Peyer's patch (tissue), 4 donors: Measurements from ENCODE around the gene C11orf68.

ENCODE experiments used
- CTCF ChIP-seq, 6 experiments: fragments of 450-650 bp in 4 of 6; fragments of 200-600 bp in 2 of 6; sonication (generic) in 1 of 6; IDR thresholded peaks; one replicate each; pipeline ENCODE4 v1.5.1; 2017 to 2019; ENCODE audit warnings: antibody characterized with exemption in 6 of 6, mild to moderate bottlenecking in 3 of 6, moderate library complexity in 1 of 6
- POLR2A ChIP-seq, 2 donors: fragments of 450-650 bp; IDR thresholded peaks; one replicate each; pipeline ENCODE4 v1.5.1; 2017; ENCODE audit warnings: antibody characterized with exemption in 2 of 2, mild to moderate bottlenecking in 2 of 2, moderate library complexity in 2 of 2

GRCh38 chr11:65885808-65886536, 32.9 kb downstream of the C11orf68 start:
- TF ChIP-seq CTCF (IDR thresholded peaks at IDR 0.05) (no peak), POLR2A (IDR thresholded peaks at IDR 0.05) (no peak)
